Measurements from ENCODE around the gene PSMB3.

PSMB3 gene

GRCh38 chr17:38709864-38710603 is 42.5 kb upstream of the PSMB3 start:
- 89% methylated on average over 13 of the region's 13 CpGs for WGBS
- H2BK5ac ChIP-seq (ENCODE audit: low read depth, low read length, poor library complexity, severe bottlenecking): no peak overlapping the region
- H3K18ac ChIP-seq (ENCODE audit: low read depth in 1 of 2, low read length in 2 of 2): no peak overlapping the region

GRCh38 chr17:38710604-38710962 is 42.0 kb upstream of the PSMB3 start:
- Histone ChIP-seq H2BK5ac (ENCODE audit: low read depth, low read length, poor library complexity, severe bottlenecking) (no peak overlapping the region), H3K36me3 (ENCODE audit: control insufficient read depth in 1 of 2, insufficient read depth in 2 of 2, low read depth in 1 of 2, low read length in 2 of 2) (peaks cover 54 to 78% of the 10 kb centered on the region in 2 experiments), H4K8ac (ENCODE audit: low read length) (no peak overlapping the region), H3K4me1 (ENCODE audit: control insufficient read depth, insufficient read depth, low read depth, low read length) (peaks cover 41% of the 10 kb centered on the region), H3K23ac (ENCODE audit: low read length in 2 of 2) (no peak overlapping the region), H2BK120ac (ENCODE audit: low read depth, low read length) (no peak overlapping the region), H2AFZ (ENCODE audit: low read depth, low read length) (no peak overlapping the region), H4K91ac (ENCODE audit: low read length) (no peak overlapping the region), H3K27ac (ENCODE audit: low read length, poor library complexity, severe bottlenecking) (no peak overlapping the region), H3K79me1 (replicated peaks; ENCODE audit: low read length, poor library complexity, severe bottlenecking) (peaks cover 33% of the 10 kb centered on the region), H3K27me3 (ENCODE audit: control insufficient read depth in 1 of 2, insufficient read depth in 1 of 2, low read length in 2 of 2) (no peaks in the 10 kb centered on the region), H3K9me3 (ENCODE audit: control insufficient read depth, low read length) (no peaks in the 10 kb centered on the region), H3K9ac (ENCODE audit: low read length) (no peak overlapping the region), H2AK5ac (ENCODE audit: low read length, severe bottlenecking) (no peak overlapping the region), H2BK12ac (ENCODE audit: low read length in 2 of 2) (no peak overlapping the region), H3K18ac (ENCODE audit: low read depth in 1 of 2, low read length in 2 of 2) (no peak overlapping the region), H2BK15ac (ENCODE audit: low read depth, poor library complexity, severe bottlenecking) (no peak overlapping the region), H3K4me2 (ENCODE audit: low read length, poor library complexity, severe bottlenecking) (no peak overlapping the region), H3K4me3 (ENCODE audit: insufficient read depth in 1 of 2, low read depth in 1 of 2, low read length in 2 of 2) (no peak overlapping the region), H3K4ac (ENCODE audit: low read depth in 1 of 2, low read length in 2 of 2) (no peak overlapping the region), H3K14ac (ENCODE audit: low read length in 2 of 2) (no peak overlapping the region)
- 97% methylated on average over 3 of the region's 3 CpGs for WGBS
- no peak for DNase-seq

More at GRCh38 chr17:38709864-38710603, 42.5 kb upstream of the PSMB3 start:
- no peak overlapping the region for H2BK12ac ChIP-seq (ENCODE audit: low read length in 2 of 2)
- no peak overlapping the region for H3K4ac ChIP-seq (ENCODE audit: low read depth in 1 of 2, low read length in 2 of 2)
- no peak overlapping the region for H4K91ac ChIP-seq (ENCODE audit: low read length)
- H3K4me3 ChIP-seq (ENCODE audit: insufficient read depth in 1 of 2, low read depth in 1 of 2, low read length in 2 of 2): no peak overlapping the region
- H3K79me1 ChIP-seq (replicated peaks; ENCODE audit: low read length, poor library complexity, severe bottlenecking): peaks cover 33% of the 10 kb centered on the region
- no peak overlapping the region for H2AK5ac ChIP-seq (ENCODE audit: low read length, severe bottlenecking)
- no peak overlapping the region for H4K8ac ChIP-seq (ENCODE audit: low read length)
- H3K14ac ChIP-seq (ENCODE audit: low read length in 2 of 2): no peak overlapping the region
- no peak overlapping the region for H2BK15ac ChIP-seq (ENCODE audit: low read depth, poor library complexity, severe bottlenecking)
- H2BK120ac ChIP-seq (ENCODE audit: low read depth, low read length): no peak overlapping the region
- H3K36me3 ChIP-seq (ENCODE audit: control insufficient read depth in 1 of 2, insufficient read depth in 2 of 2, low read depth in 1 of 2, low read length in 2 of 2): peaks cover 50 to 73% of the 10 kb centered on the region in 2 experiments
- no peak overlapping the region for H3K27ac ChIP-seq (ENCODE audit: low read length, poor library complexity, severe bottlenecking)
- H3K23ac ChIP-seq (ENCODE audit: low read length in 2 of 2): no peak overlapping the region
- no peaks in the 10 kb centered on the region for H3K9me3 ChIP-seq (ENCODE audit: control insufficient read depth, low read length)
- no peak overlapping the region for H2AFZ ChIP-seq (ENCODE audit: low read depth, low read length)
- H3K4me2 ChIP-seq (ENCODE audit: low read length, poor library complexity, severe bottlenecking): no peak overlapping the region
- H3K9ac ChIP-seq (ENCODE audit: low read length): no peak overlapping the region
- H3K4me1 ChIP-seq (ENCODE audit: control insufficient read depth, insufficient read depth, low read depth, low read length): peaks cover 39% of the 10 kb centered on the region
- H3K27me3 ChIP-seq (ENCODE audit: control insufficient read depth in 1 of 2, insufficient read depth in 1 of 2, low read length in 2 of 2): no peaks in the 10 kb centered on the region
- no peak for DNase-seq

- Histone ChIP-seq H3K79me1 (replicated peaks; ENCODE audit: low read length, poor library complexity, severe bottlenecking) (peaks cover 31% of the 10 kb centered on the region), H2AFZ (ENCODE audit: low read depth, low read length) (no peak overlapping the region), H2BK120ac (ENCODE audit: low read depth, low read length) (no peak overlapping the region), H3K4me2 (ENCODE audit: low read length, poor library complexity, severe bottlenecking) (no peak overlapping the region), H4K91ac (ENCODE audit: low read length) (no peak overlapping the region), H3K14ac (ENCODE audit: low read length in 2 of 2) (no peak overlapping the region), H2BK5ac (ENCODE audit: low read depth, low read length, poor library complexity, severe bottlenecking) (no peak overlapping the region), H2BK15ac (ENCODE audit: low read depth, poor library complexity, severe bottlenecking) (no peak overlapping the region), H2BK12ac (ENCODE audit: low read length in 2 of 2) (no peak overlapping the region), H3K27ac (ENCODE audit: low read length, poor library complexity, severe bottlenecking) (no peak overlapping the region), H2AK5ac (ENCODE audit: low read length, severe bottlenecking) (no peak overlapping the region), H3K23ac (ENCODE audit: low read length in 2 of 2) (no peak overlapping the region), H3K18ac (ENCODE audit: low read depth in 1 of 2, low read length in 2 of 2) (no peak overlapping the region), H3K36me3 (ENCODE audit: control insufficient read depth in 1 of 2, insufficient read depth in 2 of 2, low read depth in 1 of 2, low read length in 2 of 2) (peaks cover 56 to 82% of the 10 kb centered on the region in 2 experiments), H3K27me3 (ENCODE audit: control insufficient read depth in 1 of 2, insufficient read depth in 1 of 2, low read length in 2 of 2) (no peaks in the 10 kb centered on the region), H3K9ac (ENCODE audit: low read length) (no peak overlapping the region), H3K9me3 (ENCODE audit: control insufficient read depth, low read length) (no peaks in the 10 kb centered on the region), H4K8ac (ENCODE audit: low read length) (no peak overlapping the region), H3K4ac (ENCODE audit: low read depth in 1 of 2, low read length in 2 of 2) (no peak overlapping the region), H3K4me3 (ENCODE audit: insufficient read depth in 1 of 2, low read depth in 1 of 2, low read length in 2 of 2) (no peak overlapping the region), H3K4me1 (ENCODE audit: control insufficient read depth, insufficient read depth, low read depth, low read length) (peaks cover 41% of the 10 kb centered on the region)
- 87% methylated on average over 5 of the region's 5 CpGs for WGBS
- no peak for DNase-seq
These were observed 41.6 kb upstream of the PSMB3 start for GRCh38 chr17:38710985-38711384.

- no peak overlapping the region for H2BK15ac ChIP-seq (ENCODE audit: low read depth, poor library complexity, severe bottlenecking)
- H2BK12ac ChIP-seq (ENCODE audit: low read length in 2 of 2): no peak overlapping the region
- H3K36me3 ChIP-seq (ENCODE audit: control insufficient read depth in 1 of 2, insufficient read depth in 2 of 2, low read depth in 1 of 2, low read length in 2 of 2): peaks cover 66 to 92% of the 10 kb centered on the region in 2 experiments
- H2BK5ac ChIP-seq (ENCODE audit: low read depth, low read length, poor library complexity, severe bottlenecking): no peak overlapping the region
- no peak overlapping the region for H2BK120ac ChIP-seq (ENCODE audit: low read depth, low read length)
- 95% methylated on average over 25 of the region's 26 CpGs for WGBS
- peak overlapping the region; percentile 21 for H2AK5ac ChIP-seq (ENCODE audit: low read length, severe bottlenecking)
- no peak overlapping the region for H3K14ac ChIP-seq (ENCODE audit: low read length in 2 of 2)
- no peak overlapping the region for H3K4me2 ChIP-seq (ENCODE audit: low read length, poor library complexity, severe bottlenecking)
- H3K79me1 ChIP-seq (replicated peaks; ENCODE audit: low read length, poor library complexity, severe bottlenecking): peaks cover 28% of the 10 kb centered on the region
- no peak overlapping the region for H2AFZ ChIP-seq (ENCODE audit: low read depth, low read length)
- no peak overlapping the region for H3K4ac ChIP-seq (ENCODE audit: low read depth in 1 of 2, low read length in 2 of 2)
- DNase-seq: no peak
- no peak overlapping the region for H3K9ac ChIP-seq (ENCODE audit: low read length)
- no peak overlapping the region for H4K8ac ChIP-seq (ENCODE audit: low read length)
- H3K9me3 ChIP-seq (ENCODE audit: control insufficient read depth, low read length): no peaks in the 10 kb centered on the region
- no peak overlapping the region for H3K27ac ChIP-seq (ENCODE audit: low read length, poor library complexity, severe bottlenecking)
- no peak overlapping the region for H3K4me3 ChIP-seq (ENCODE audit: insufficient read depth in 1 of 2, low read depth in 1 of 2, low read length in 2 of 2)
- no peak overlapping the region for H3K18ac ChIP-seq (ENCODE audit: low read depth in 1 of 2, low read length in 2 of 2)
- no peak overlapping the region for H3K23ac ChIP-seq (ENCODE audit: low read length in 2 of 2)
- H3K27me3 ChIP-seq (ENCODE audit: control insufficient read depth in 1 of 2, insufficient read depth in 1 of 2, low read length in 2 of 2): no peaks in the 10 kb centered on the region
- H4K91ac ChIP-seq (ENCODE audit: low read length): no peak overlapping the region
- H3K4me1 ChIP-seq (ENCODE audit: control insufficient read depth, insufficient read depth, low read depth, low read length): peaks cover 33% of the 10 kb centered on the region
These were observed 40.6 kb upstream of the PSMB3 start for GRCh38 chr17:38711792-38712571.

Measured in mesenchymal stem cell (in vitro differentiated cells and primary cell).